ENCODE results near the gene CHP1.

GRCh38 chr15:41284427-41285177 lies 53.5 kb downstream of the CHP1 start:
- TF ChIP-seq CTCF (IDR thresholded peaks at IDR 0.05) (no peak), ZFX (IDR thresholded peaks at IDR 0.05; ENCODE audit: borderline replicate concordance) (no peak)

All from 22Rv1 (cell line).